A673 (cell line): Measurements from ENCODE around the gene MAGI3. TPM values are rescaled to one million over a fixed set of nuclear protein-coding genes. Genes with fewer than 3 reads are reported as not detected.

ENCODE experiments used
- BruUV-seq: library from RNA; stranded (reverse); fragments of 400-500 nt; replicated peaks from 2 replicates; lab custom pipeline; 2021; lab: Mats Ljungman, UMichigan
- CTCF ChIA-PET: fragments of 300-600 bp; sonication (Branson Sonifier 250); formaldehyde crosslinking; loops from one replicate; lab custom pipeline; 2022; ENCODE audit warnings: antibody characterized with exemption; lab: Charles Lee
- POLR2A ChIA-PET: fragments of 300-600 bp; sonication (Branson Sonifier 250); formaldehyde crosslinking; loops from one replicate; lab custom pipeline; 2022; ENCODE audit warnings: antibody characterized with exemption; ENCODE audit not compliant: low non-redundant PET; lab: Charles Lee
- DNase-seq: peaks from one replicate; pipeline ENCODE4 v3.0.0-alpha.2; 2015; ENCODE audit warnings: low spot score
- H3K27ac ChIP-seq: fragments of 200-600 bp; sonication (generic); 2 replicates; pipeline ENCODE4 v1.5.1; 2016; ENCODE audit warnings: mixed run types, low read depth, mild to moderate bottlenecking, mixed read lengths, antibody characterized with exemption, low read length; ENCODE audit not compliant: poor library complexity, severe bottlenecking
- H3K27me3 ChIP-seq: fragments of 200-600 bp; sonication (generic); replicated peaks from 2 replicates; pipeline ENCODE4 v1.6.1; 2017; ENCODE audit warnings: mixed run types, low read depth, mild to moderate bottlenecking, mixed read lengths, antibody characterized with exemption, low read length; ENCODE audit not compliant: insufficient read depth, poor library complexity
- H3K36me3 ChIP-seq: fragments of 200-600 bp; sonication (generic); 2 replicates; pipeline ENCODE4 v1.6.1; 2016; ENCODE audit warnings: mixed run types, mild to moderate bottlenecking, mixed read lengths, antibody characterized with exemption, low read length; ENCODE audit not compliant: insufficient read depth, poor library complexity, severe bottlenecking
- H3K4me1 ChIP-seq: fragments of 200-600 bp; sonication (generic); 2 replicates; pipeline ENCODE4 v1.6.1; 2017; ENCODE audit warnings: mixed run types, mild to moderate bottlenecking, mixed read lengths, antibody characterized with exemption, low read length; ENCODE audit not compliant: insufficient read depth, poor library complexity, severe bottlenecking
- H3K4me3 ChIP-seq: fragments of 200-600 bp; sonication (generic); 2 replicates; pipeline ENCODE4 v1.5.1; 2016; ENCODE audit warnings: low read depth, mixed run types, mild to moderate bottlenecking, mixed read lengths, low read length; ENCODE audit not compliant: poor library complexity, severe bottlenecking
- H3K9me3 ChIP-seq: fragments of 200-600 bp; sonication (generic); 2 replicates; pipeline ENCODE4 v1.6.1; 2016; ENCODE audit warnings: mixed run types, low read depth, mild to moderate bottlenecking, mixed read lengths, antibody characterized with exemption, low read length; ENCODE audit not compliant: poor library complexity, severe bottlenecking
- EZH2 ChIP-seq: fragments of 200-600 bp; sonication (generic); IDR thresholded peaks from 2 replicates; pipeline ENCODE4 v1.6.1; 2017; ENCODE audit warnings: borderline replicate concordance, low read depth, mild to moderate bottlenecking, mixed read lengths, antibody characterized with exemption, low read length; ENCODE audit not compliant: poor library complexity, severe bottlenecking
- intact Hi-C: fragments of 100-400 bp; cut with micrococcal nuclease; formaldehyde crosslinking; loops from one replicate; pipeline ENCODE4 v1.10.0; 2022; ENCODE audit not compliant: unreplicated experiment
- total RNA-seq: library from RNA; stranded (reverse); gene quantifications from 2 replicates; pipeline ENCODE4 v1.2.3, GENCODE V29; 2021
- TF ChIP-seq, protein P1 (sequence below): fragments of 300-800, 200-600 bp; sonication (generic); conservative IDR thresholded peaks from 2 replicates; pipeline ENCODE4 v1.5.1; 2017; ENCODE audit warnings: low read depth, mild to moderate bottlenecking, antibody characterized with exemption, low read length, moderate library complexity, mixed read lengths

MAGI3 gene
- total RNA-seq, 1 experiment from 2014 or later: 5.1 TPM

DNA sequence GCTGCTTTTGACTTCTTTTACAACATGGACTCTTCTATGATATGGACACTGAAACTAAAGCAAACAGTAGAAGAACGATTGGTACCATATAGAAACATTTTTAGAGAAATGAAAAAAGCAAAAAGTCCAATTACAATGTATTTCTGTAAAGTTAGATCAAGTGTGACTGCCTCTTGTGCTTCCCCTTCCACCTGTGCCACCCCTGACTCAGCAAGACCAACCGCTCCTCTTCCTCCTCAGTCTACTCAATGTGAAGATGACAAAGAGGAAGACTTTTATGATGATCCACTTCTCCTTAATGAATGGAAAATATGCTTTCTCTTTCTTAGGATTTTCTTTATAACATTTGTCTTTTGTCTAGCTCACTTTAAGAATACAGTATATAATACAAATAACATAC lies 302.0 kb downstream of the MAGI3 start:
- DNase-seq: no peak
- peaks cover 17% of the 10 kb centered on the region for H3K9me3 ChIP-seq
- CTCF ChIA-PET: no interaction called here
- intact Hi-C loops: no loop called here
- TF ChIP-seq, protein P1, sequence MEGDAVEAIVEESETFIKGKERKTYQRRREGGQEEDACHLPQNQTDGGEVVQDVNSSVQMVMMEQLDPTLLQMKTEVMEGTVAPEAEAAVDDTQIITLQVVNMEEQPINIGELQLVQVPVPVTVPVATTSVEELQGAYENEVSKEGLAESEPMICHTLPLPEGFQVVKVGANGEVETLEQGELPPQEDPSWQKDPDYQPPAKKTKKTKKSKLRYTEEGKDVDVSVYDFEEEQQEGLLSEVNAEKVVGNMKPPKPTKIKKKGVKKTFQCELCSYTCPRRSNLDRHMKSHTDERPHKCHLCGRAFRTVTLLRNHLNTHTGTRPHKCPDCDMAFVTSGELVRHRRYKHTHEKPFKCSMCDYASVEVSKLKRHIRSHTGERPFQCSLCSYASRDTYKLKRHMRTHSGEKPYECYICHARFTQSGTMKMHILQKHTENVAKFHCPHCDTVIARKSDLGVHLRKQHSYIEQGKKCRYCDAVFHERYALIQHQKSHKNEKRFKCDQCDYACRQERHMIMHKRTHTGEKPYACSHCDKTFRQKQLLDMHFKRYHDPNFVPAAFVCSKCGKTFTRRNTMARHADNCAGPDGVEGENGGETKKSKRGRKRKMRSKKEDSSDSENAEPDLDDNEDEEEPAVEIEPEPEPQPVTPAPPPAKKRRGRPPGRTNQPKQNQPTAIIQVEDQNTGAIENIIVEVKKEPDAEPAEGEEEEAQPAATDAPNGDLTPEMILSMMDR: no peak
- no peak for TF ChIP-seq EZH2
- no peak overlapping the region for H3K4me3 ChIP-seq
- no peaks in the 10 kb centered on the region for H3K27me3 ChIP-seq
- BruUV-seq: no TSS peak
- no peaks in the 10 kb centered on the region for H3K4me1 ChIP-seq
- POLR2A ChIA-PET: no interaction called here
- no peak overlapping the region for H3K27ac ChIP-seq
- H3K36me3 ChIP-seq: peaks cover 9% of the 10 kb centered on the region

DNA sequence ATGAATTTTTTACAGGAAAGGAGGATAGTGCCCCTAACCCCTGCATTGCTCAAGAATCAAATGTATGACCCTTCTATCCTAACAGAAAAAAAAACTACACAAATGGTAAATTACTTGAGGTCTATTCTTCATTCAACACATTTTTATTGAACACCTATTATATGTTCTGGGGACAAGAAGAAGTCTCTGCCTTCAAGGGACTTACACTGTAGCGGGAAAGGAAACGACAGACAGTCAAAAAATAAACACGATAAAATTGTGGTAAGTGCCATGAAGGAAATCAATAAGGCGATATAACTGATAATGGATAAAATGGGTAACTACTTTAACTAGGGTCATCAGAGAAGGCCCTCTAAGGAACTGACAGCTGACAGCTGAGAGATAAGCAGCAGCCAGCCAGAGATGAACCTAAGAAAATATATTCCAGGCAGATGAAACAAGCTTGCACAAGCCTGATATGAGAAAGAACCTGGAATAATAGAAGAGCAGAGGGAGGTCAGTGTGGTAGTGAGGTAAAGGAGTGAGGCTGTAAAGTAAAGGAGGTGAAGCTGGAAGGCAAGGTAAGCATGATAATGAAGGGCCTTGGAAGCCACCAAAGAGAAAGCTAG lies 302.6 kb downstream of the MAGI3 start:
- no peak for TF ChIP-seq EZH2
- TF ChIP-seq, protein P1: no peak
- Histone ChIP-seq H3K36me3 (peaks cover 9% of the 10 kb centered on the region), H3K4me1 (no peaks in the 10 kb centered on the region), H3K27ac (no peak overlapping the region), H3K9me3 (peaks cover 17% of the 10 kb centered on the region), H3K4me3 (no peak overlapping the region), H3K27me3 (no peaks in the 10 kb centered on the region)
- intact Hi-C loops: no loop called here
- ChIA-PET CTCF (no interaction called here), POLR2A (interaction anchor here (0.6 kb wide), 1 partner anchor 11 kb away, joined by 3 read pairs; no protein-coding TSS in a partner anchor)
- BruUV-seq: no TSS peak
- DNase-seq: no peak

DNA sequence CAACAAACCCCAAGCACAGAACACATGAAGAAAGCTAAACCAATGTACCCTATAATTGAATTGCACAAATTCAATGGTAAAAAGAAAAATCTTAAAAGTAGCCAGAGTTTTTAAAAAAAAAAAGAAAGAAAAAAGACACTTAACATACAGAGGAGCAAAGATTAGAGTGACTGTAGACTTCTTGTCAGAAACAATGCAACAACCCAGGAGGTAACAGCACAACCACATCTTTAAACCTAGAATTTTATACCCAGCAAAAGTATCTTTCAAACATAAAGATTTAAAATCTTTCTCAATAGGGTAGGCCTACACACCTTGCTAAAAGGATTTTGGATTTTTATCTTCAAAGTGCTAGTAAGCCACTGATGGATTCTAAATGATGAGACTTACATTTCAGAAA lies 304.6 kb downstream of the MAGI3 start:
- Histone ChIP-seq H3K9me3 (peaks cover 17% of the 10 kb centered on the region), H3K27ac (no peak overlapping the region), H3K27me3 (no peaks in the 10 kb centered on the region), H3K36me3 (peaks cover 14% of the 10 kb centered on the region), H3K4me1 (no peaks in the 10 kb centered on the region), H3K4me3 (no peak overlapping the region)
- CTCF ChIA-PET: no interaction called here
- BruUV-seq: no TSS peak
- POLR2A ChIA-PET: no interaction called here
- TF ChIP-seq, protein P1: no peak
- TF ChIP-seq EZH2: no peak
- no peak for DNase-seq
- intact Hi-C loops: no loop called here
